K562 (cell line): ENCODE measurements around the gene C11orf91. TPM values are rescaled to one million over a fixed set of nuclear protein-coding genes. Genes with fewer than 3 reads are reported as not detected.

Experiments used
- ATAC-seq: fragments of 200-7000 bp; cut with Tn5 transposase; 3 replicates; pipeline ENCODE4 v1.9.1; 2020; ENCODE audit warnings: moderate library complexity
- BruUV-seq: library from RNA; stranded (reverse); fragments of 400-500 nt; replicated peaks from 2 replicates; lab custom pipeline; 2021; lab: Mats Ljungman, UMichigan
- CTCF ChIA-PET: fragments of 300-600 bp; formaldehyde crosslinking; extraction: SDS; loops from one replicate; lab custom pipeline; 2021; ENCODE audit warnings: low intra/inter-chr PET ratio; lab: Yijun Ruan, JAX
- POLR2A ChIA-PET: fragments of 300-600, 350-650 bp; sonication (Branson Sonifier 250); formaldehyde crosslinking; extraction: SDS; loops from one replicate; lab custom pipeline; 2021; ENCODE audit warnings: antibody characterized with exemption, inconsistent platforms; lab: Yijun Ruan, JAX
- DNase-seq, 4 experiments: peaks; one replicate each; pipeline versions ENCODE4 v3.0.0 to v3.0.0-alpha.2; 2011 to 2018; ENCODE audit warnings: low spot score in 3 of 4, mixed read lengths in 3 of 4; ENCODE audit errors: extremely low read depth in 1 of 4
- FAIRE-seq: peaks from 2 replicates; lab custom pipeline; 2011; peaks lifted over from hg19 to GRCh38; lab: Jason Lieb, UNC
- H2AFZ ChIP-seq: 2 replicates; pipeline ENCODE4 v1.6.0; 2011; ENCODE audit warnings: low read depth, low read length, control low read depth, inconsistent platforms
- H3K27ac ChIP-seq: fragments of 200-600 bp; 3 replicates; pipeline ENCODE4 v1.8.0; 2011; ENCODE audit warnings: low read depth, mild to moderate bottlenecking, control low read depth, inconsistent platforms, low read length, moderate library complexity, mixed read lengths; ENCODE audit errors: extremely low read depth
- H3K27me3 ChIP-seq, 2 experiments: fragments of 300-600 bp in 1 of 2; 2 replicates in 1 of 2; 3 replicates in 1 of 2; pipeline versions ENCODE4 v1.6.0 to v1.8.0; 2011; ENCODE audit warnings: inconsistent platforms in 2 of 2, low read length in 2 of 2, mild to moderate bottlenecking in 1 of 2, mixed read lengths in 1 of 2, moderate library complexity in 1 of 2; ENCODE audit not compliant: control insufficient read depth in 2 of 2, insufficient read depth in 2 of 2
- H3K36me3 ChIP-seq: fragments of 300-600 bp; 3 replicates; pipeline ENCODE4 v1.8.0; 2011; ENCODE audit warnings: mild to moderate bottlenecking, low read length, inconsistent platforms; ENCODE audit not compliant: control insufficient read depth, insufficient read depth
- H3K4me1 ChIP-seq, 2 experiments: fragments of 200-600 bp in 1 of 2; replicated peaks in 1 of 2; 2 replicates in 1 of 2; 3 replicates in 1 of 2; pipeline versions ENCODE4 v1.5.1 to v1.8.0; 2011; ENCODE audit warnings: inconsistent platforms in 2 of 2, low read length in 2 of 2, mild to moderate bottlenecking in 1 of 2, mixed read lengths in 1 of 2, moderate library complexity in 1 of 2; ENCODE audit not compliant: control insufficient read depth in 2 of 2, insufficient read depth in 2 of 2
- H3K4me2 ChIP-seq: 2 replicates; pipeline ENCODE4 v1.6.1; 2011; ENCODE audit warnings: low read length, control low read depth, inconsistent platforms, mixed read lengths; ENCODE audit not compliant: insufficient read depth
- H3K4me3 ChIP-seq: fragments of 200-600 bp; sonication (generic), shearing (Covaris generic); 2 replicates; pipeline ENCODE4 v1.5.1; 2016; ENCODE audit warnings: control low read depth, inconsistent platforms
- H3K79me2 ChIP-seq: fragments of 200-600 bp; 3 replicates; pipeline ENCODE4 v1.8.0; 2011; ENCODE audit warnings: low read length, inconsistent platforms; ENCODE audit not compliant: control insufficient read depth, insufficient read depth
- H3K9ac ChIP-seq, 2 experiments: 2 replicates each; pipeline versions ENCODE4 v1.6.0 to v1.6.1; 2011; ENCODE audit warnings: low read depth in 2 of 2, low read length in 2 of 2, control low read depth in 1 of 2, inconsistent platforms in 1 of 2, mild to moderate bottlenecking in 1 of 2, mixed read lengths in 1 of 2; ENCODE audit not compliant: insufficient read depth in 1 of 2
- H3K9me1 ChIP-seq: one replicate; pipeline ENCODE4 v1.6.0; 2011; ENCODE audit warnings: inconsistent platforms, mild to moderate bottlenecking, low read length, moderate library complexity; ENCODE audit not compliant: control insufficient read depth, insufficient read depth
- H3K9me3 ChIP-seq: replicated peaks from 2 replicates; pipeline ENCODE4 v1.5.1; 2011; ENCODE audit warnings: low read depth, low read length, inconsistent platforms; ENCODE audit not compliant: control insufficient read depth, insufficient read depth
- H4K20me1 ChIP-seq: replicated peaks from 2 replicates; pipeline ENCODE4 v1.6.1; 2011; ENCODE audit warnings: low read length, inconsistent platforms, mixed read lengths; ENCODE audit not compliant: control insufficient read depth, insufficient read depth
- GATA2 ChIP-seq: sonication (generic); formaldehyde crosslinking; IDR thresholded peaks from 2 replicates; pipeline ENCODE4 v1.4.0; 2020; ENCODE audit warnings: mild to moderate bottlenecking, missing genetic modification reagents
- SMARCA4 ChIP-seq: fragments of 450-650 bp; IDR thresholded peaks from 2 replicates; pipeline ENCODE4 v1.6.1; 2016
- ZBTB17 ChIP-seq: fragments of 450-650 bp; formaldehyde crosslinking; IDR thresholded peaks from 2 replicates; pipeline ENCODE4 v1.4.0; 2020; ENCODE audit warnings: mild to moderate bottlenecking
- ZBTB7A ChIP-seq: IDR thresholded peaks from 2 replicates; pipeline ENCODE4 v1.6.1; 2011; ENCODE audit warnings: low read depth, mild to moderate bottlenecking, low read length, moderate library complexity, borderline replicate concordance; ENCODE audit not compliant: control insufficient read depth
- ZNF239 ChIP-seq: fragments of 250-450 bp; sonication (Bioruptor Pico); IDR thresholded peaks from 2 replicates; pipeline ENCODE4 v1.4.0; 2020; ENCODE audit warnings: mild to moderate bottlenecking
- ZNF384 ChIP-seq: IDR thresholded peaks from 2 replicates; pipeline ENCODE4 v1.6.1; 2012; ENCODE audit warnings: low read depth, low read length, improper control_type of control experiment
- ZNF766 ChIP-seq: fragments of 200-800 bp; sonication (Bioruptor generic); conservative IDR thresholded peaks from 2 replicates; pipeline ENCODE4 v1.6.1; 2016; ENCODE audit warnings: missing genetic modification characterization, missing compliant biosample characterization
- WGBS: fragments of 100-300 bp; shearing (Covaris generic); methylation state at CpG from one replicate; pipeline ENCODE4 v1.1.6; 2016; ENCODE audit warnings: low coverage, mixed read lengths; ENCODE audit not compliant: insufficient coverage; ENCODE audit errors: missing lambda C conversion rate; 5-methylcytosine and 5-hydroxymethylcytosine counted together
- in situ Hi-C: fragments of 300-500 bp; cut with MboI; formaldehyde crosslinking; loops from 4 replicates; pipeline ENCODE4 v1.15.0; 2018; ENCODE audit warnings: inconsistent platforms, mixed read lengths
- intact Hi-C: fragments of 100-400 bp; cut with micrococcal nuclease; formaldehyde crosslinking; loops from 2 replicates; pipeline ENCODE4 v1.14.2; 2022
- polyA plus RNA-seq, 8 experiments: library from polyadenylated mRNA; depleted of rRNA in 4 of 8; stranded (reverse) in 5 of 8; unstranded in 3 of 8; fragments of >200 nt; fragmentation: Nextera tagmentation in 2 of 8; fragmentation: Illumina TruSeq in 1 of 8; extraction: Ambion mirVana in 2 of 8; extraction: Trizol in 1 of 8; gene quantifications; 2 replicates each; pipeline versions ENCODE4 v1.2.1 to v1.2.3, GENCODE V29; 2011 to 2014; ENCODE audit warnings: inconsistent platforms in 1 of 8, missing spikeins in 1 of 8
- total RNA-seq, 7 experiments: library from RNA; depleted of rRNA in 6 of 7; stranded (reverse); fragments of >200 nt in 6 of 7; fragmentation: Illumina TruSeq in 2 of 7; extraction: Trizol in 2 of 7; gene quantifications; 2 replicates each; pipeline versions ENCODE4 v1.2.1 to v1.2.3, GENCODE V29; 2011 to 2021; ENCODE audit warnings: low replicate concordance in 1 of 7

Gene C11orf91
- total and polyA plus RNA-seq, 9 of the 15 experiments (the other 6 are each of a cell fraction or from before 2014, with no cell fraction given) = not detected

- Histone ChIP-seq H3K9me3 (no peaks in the 10 kb centered on the region), H3K4me2 (no peak overlapping the region), H2AFZ (no peak overlapping the region), H3K79me2 (peaks cover 11% of the 10 kb centered on the region; the same call in 1 of the 3 replicates), H3K36me3 (peaks cover 86% of the 10 kb centered on the region), H3K9me1 (peaks cover 4% of the 10 kb centered on the region), H3K9ac (no peak overlapping the region), H3K4me3 (no peak overlapping the region), H3K27me3 (no peaks in the 10 kb centered on the region), H3K27ac (peak overlapping the region; percentile 16; the same call in 2 of the 3 replicates), H4K20me1 (no peaks in the 10 kb centered on the region), H3K4me1 (peaks cover 0 to 4% of the 10 kb centered on the region in 2 experiments; a peak in 3 of 5 replicates)
- in situ Hi-C loops (no loop called here), intact Hi-C loops (no loop called here)
- peak; percentile 39 for ATAC-seq
- BruUV-seq = no TSS peak
- ChIA-PET CTCF (no interaction called here), POLR2A (interaction anchor here (0.9 to 1.0 kb wide), 3 partner anchors 11 to 29 kb away, joined by 3 read pairs; no protein-coding TSS in a partner anchor)
- WGBS = 57% methylated on average over 5 of the region's 5 CpGs
- DNase-seq = no peak
- TF ChIP-seq ZNF384 (peak; percentile 84), GATA2 (no peak), ZNF239 (CRISPR knock-in tag) (no peak), SMARCA4 (0 out of 2 replicates have a peak, but pooled peaks have one; percentile 19), ZBTB7A (no peak), ZBTB17 (CRISPR knock-in tag) (no peak), ZNF766 (peak; percentile 72; the same call in 1 of the 2 replicates)
- no peak for FAIRE-seq
Measured at GRCh38 chr11:33713151-33713855, 12.7 kb upstream of the C11orf91 start.
